Common myeloid progenitor, CD34-positive (primary cell): ENCODE data around the gene ASXL1.

Experiments
- CTCF ChIA-PET: fragments of 350-600 bp; sonication (Branson Sonifier 250); formaldehyde crosslinking; loops from one replicate; lab custom pipeline; 2021; ENCODE audit warnings: antibody characterized with exemption; lab: Charles Lee
- POLR2A ChIA-PET: fragments of 350-600 bp; sonication (Branson Sonifier 250); formaldehyde crosslinking; loops from one replicate; lab custom pipeline; 2021; ENCODE audit warnings: antibody characterized with exemption; lab: Charles Lee
- DNase-seq, 3 donors: peaks; one replicate each; pipeline versions ENCODE4 v3.0.0 to v3.0.0-alpha.2; 2013
- H3K27ac ChIP-seq, 2 experiments: 1 replicate in 1 of 2; 2 replicates in 1 of 2; pipeline ENCODE4 v1.7.0; 2013; ENCODE audit warnings: inconsistent platforms in 2 of 2, low read length in 2 of 2, mild to moderate bottlenecking in 2 of 2, low read depth in 1 of 2, moderate library complexity in 1 of 2; ENCODE audit not compliant: severe bottlenecking in 2 of 2, insufficient read depth in 1 of 2, poor library complexity in 1 of 2
- H3K27me3 ChIP-seq, 5 experiments: replicated peaks in 2 of 5; 1 replicate in 3 of 5; 2 replicates in 2 of 5; pipeline versions ENCODE4 v1.6.1 to v1.7.0; 2013; ENCODE audit warnings: low read length in 4 of 5, mild to moderate bottlenecking in 2 of 5, moderate library complexity in 2 of 5, inconsistent platforms in 1 of 5; ENCODE audit not compliant: insufficient read depth in 5 of 5, control insufficient read depth in 4 of 5
- H3K36me3 ChIP-seq, 4 experiments: 1 replicate in 2 of 4; 2 replicates in 2 of 4; pipeline versions ENCODE4 v1.6.1 to v1.7.0; 2013; ENCODE audit warnings: low read length in 3 of 4, control low read depth in 1 of 4, mild to moderate bottlenecking in 1 of 4; ENCODE audit not compliant: control insufficient read depth in 4 of 4, insufficient read depth in 4 of 4
- H3K4me1 ChIP-seq, 4 experiments: 1 replicate in 3 of 4; 2 replicates in 1 of 4; pipeline versions ENCODE4 v1.6.1 to v1.7.1; 2013; ENCODE audit warnings: low read length in 3 of 4, mild to moderate bottlenecking in 3 of 4, control low read depth in 1 of 4, inconsistent platforms in 1 of 4, moderate library complexity in 1 of 4; ENCODE audit not compliant: control insufficient read depth in 4 of 4, insufficient read depth in 4 of 4; ENCODE audit errors: control extremely low read depth in 1 of 4
- H3K4me3 ChIP-seq, 7 experiments: 1 replicate in 4 of 7; 2 replicates in 3 of 7; pipeline versions ENCODE4 v1.5.1 to v1.7.0; 2013; ENCODE audit warnings: mild to moderate bottlenecking in 7 of 7, low read length in 6 of 7, moderate library complexity in 6 of 7, inconsistent platforms in 2 of 7, low read depth in 2 of 7, control low read depth in 1 of 7; ENCODE audit not compliant: insufficient read depth in 4 of 7, control insufficient read depth in 1 of 7; ENCODE audit errors: extremely low read depth in 1 of 7
- H3K9me3 ChIP-seq, 5 experiments: 1 replicate in 4 of 5; 2 replicates in 1 of 5; pipeline versions ENCODE4 v1.6.1 to v1.7.1; 2013; ENCODE audit warnings: low read length in 4 of 5, mild to moderate bottlenecking in 2 of 5, inconsistent platforms in 1 of 5, low read depth in 1 of 5, moderate library complexity in 1 of 5; ENCODE audit not compliant: control insufficient read depth in 4 of 5, insufficient read depth in 2 of 5; ENCODE audit errors: control extremely low read depth in 1 of 5
- WGBS: methylation state at CpG from one replicate; pipeline ENCODE4 v1.1.5; 2013; ENCODE audit not compliant: insufficient coverage; 5-methylcytosine and 5-hydroxymethylcytosine counted together

Gene ASXL1

GRCh38 chr20:32476684-32477593, 118.8 kb downstream of the ASXL1 start:
- no peak for DNase-seq
- H3K27ac ChIP-seq, result peak overlapping the region in 1 of 2 experiments; percentile 79
- H3K36me3 ChIP-seq, result peaks cover 0 to 49% (median 16%) of the 10 kb centered on the region in 4 experiments
- peaks cover 10 to 100% (median 92%) of the 10 kb centered on the region in 4 experiments for H3K4me1 ChIP-seq
- peak overlapping the region in 3 of 7 experiments; percentile 54 to 72 (median 65) for H3K4me3 ChIP-seq
- H3K27me3 ChIP-seq, result no peaks in the 10 kb centered on the region
- CTCF ChIA-PET, result interaction anchor here (0.8 to 2.5 kb wide), 7 partner anchors 8 to 176 kb away, joined by 3 to 12 read pairs (median 4); no protein-coding TSS in a partner anchor
- POLR2A ChIA-PET, result interaction anchor here (1.6 kb wide), 1 partner anchor 16 kb away, joined by 3 read pairs; no protein-coding TSS in a partner anchor
- no peaks in the 10 kb centered on the region for H3K9me3 ChIP-seq
- 84% methylated on average over 20 of the region's 22 CpGs for WGBS

GRCh38 chr20:32477594-32478512, 119.7 kb downstream of the ASXL1 start:
- Histone ChIP-seq H3K27me3 (no peaks in the 10 kb centered on the region), H3K9me3 (no peaks in the 10 kb centered on the region), H3K4me1 (peaks cover 10 to 96% (median 93%) of the 10 kb centered on the region in 4 experiments), H3K27ac (peak overlapping the region in 1 of 2 experiments; percentile 79), H3K4me3 (peak overlapping the region in 2 of 7 experiments; percentile 10 to 16), H3K36me3 (peaks cover 0 to 40% (median 10%) of the 10 kb centered on the region in 4 experiments)
- ChIA-PET POLR2A (interaction anchor here (1.6 kb wide), 1 partner anchor 15 kb away, joined by 3 read pairs; no protein-coding TSS in a partner anchor), CTCF (interaction anchor here (0.8 to 1.6 kb wide), 6 partner anchors 14 to 175 kb away, joined by 3 to 6 read pairs (median 4); no protein-coding TSS in a partner anchor)
- peak in 2 of 3 donors; percentile 27 to 36 for DNase-seq
- 86% methylated on average over 6 of the region's 11 CpGs for WGBS

GRCh38 chr20:32478576-32478975, 120.4 kb downstream of the ASXL1 start:
- no peaks in the 10 kb centered on the region for H3K27me3 ChIP-seq
- H3K4me1 ChIP-seq, result peaks cover 10 to 90% (median 88%) of the 10 kb centered on the region in 4 experiments
- CTCF ChIA-PET, result interaction anchor here (1.1 to 1.6 kb wide), 3 partner anchors 29 to 174 kb away, joined by 4 to 6 read pairs (median 4); no protein-coding TSS in a partner anchor
- H3K4me3 ChIP-seq, result peak overlapping the region in 1 of 7 experiments; percentile 10
- H3K27ac ChIP-seq, result peak overlapping the region in 1 of 2 experiments; percentile 9
- no peaks in the 10 kb centered on the region for H3K9me3 ChIP-seq
- no peak for DNase-seq
- peaks cover 0 to 33% (median 6%) of the 10 kb centered on the region in 4 experiments for H3K36me3 ChIP-seq
- 98% methylated on average over 7 of the region's 7 CpGs for WGBS
- POLR2A ChIA-PET, result no interaction called here

- POLR2A ChIA-PET, result no interaction called here
- peak overlapping the region in 1 of 2 experiments; percentile 20 for H3K27ac ChIP-seq
Measured at GRCh38 chr20:32479012-32479411, 120.9 kb downstream of the ASXL1 start.

GRCh38 chr20:32479697-32480171, 121.6 kb downstream of the ASXL1 start:
- CTCF ChIA-PET, result interaction anchor here (0.5 to 2.7 kb wide), 4 partner anchors 9 to 292 kb away, joined by 5 to 13 read pairs (median 7); no protein-coding TSS in a partner anchor
- DNase-seq, result no peak
- no peaks in the 10 kb centered on the region for H3K27me3 ChIP-seq
- POLR2A ChIA-PET, result no interaction called here
- peaks cover 10 to 82% (median 81%) of the 10 kb centered on the region in 4 experiments for H3K4me1 ChIP-seq
- peak overlapping the region in 1 of 7 experiments; percentile 28 for H3K4me3 ChIP-seq
- no peaks in the 10 kb centered on the region for H3K9me3 ChIP-seq
- peaks cover 0 to 21% (median 2%) of the 10 kb centered on the region in 4 experiments for H3K36me3 ChIP-seq
- 15% methylated on average over 2 of the region's 2 CpGs for WGBS
- peak overlapping the region in 1 of 2 experiments; percentile 20 for H3K27ac ChIP-seq

More at GRCh38 chr20:32479012-32479411, 120.9 kb downstream of the ASXL1 start:
- 93% methylated on average over 4 of the region's 5 CpGs for WGBS
- Histone ChIP-seq H3K9me3 (no peaks in the 10 kb centered on the region), H3K4me3 (no peak overlapping the region), H3K4me1 (peaks cover 10 to 86% (median 86%) of the 10 kb centered on the region in 4 experiments), H3K36me3 (peaks cover 0 to 28% (median 4%) of the 10 kb centered on the region in 4 experiments), H3K27me3 (no peaks in the 10 kb centered on the region)
- CTCF ChIA-PET, result interaction anchor here (1.1 to 1.6 kb wide), 3 partner anchors 29 to 173 kb away, joined by 4 to 6 read pairs (median 4); no protein-coding TSS in a partner anchor
- DNase-seq, result no peak
